ENCODE data around the gene FRMD8. TPM values are rescaled to one million over a fixed set of nuclear protein-coding genes. Genes with fewer than 3 reads are reported as not detected.

FRMD8 gene
- polyA plus RNA-seq, 1 donor from 2014 or later: 22.2 TPM

DNA sequence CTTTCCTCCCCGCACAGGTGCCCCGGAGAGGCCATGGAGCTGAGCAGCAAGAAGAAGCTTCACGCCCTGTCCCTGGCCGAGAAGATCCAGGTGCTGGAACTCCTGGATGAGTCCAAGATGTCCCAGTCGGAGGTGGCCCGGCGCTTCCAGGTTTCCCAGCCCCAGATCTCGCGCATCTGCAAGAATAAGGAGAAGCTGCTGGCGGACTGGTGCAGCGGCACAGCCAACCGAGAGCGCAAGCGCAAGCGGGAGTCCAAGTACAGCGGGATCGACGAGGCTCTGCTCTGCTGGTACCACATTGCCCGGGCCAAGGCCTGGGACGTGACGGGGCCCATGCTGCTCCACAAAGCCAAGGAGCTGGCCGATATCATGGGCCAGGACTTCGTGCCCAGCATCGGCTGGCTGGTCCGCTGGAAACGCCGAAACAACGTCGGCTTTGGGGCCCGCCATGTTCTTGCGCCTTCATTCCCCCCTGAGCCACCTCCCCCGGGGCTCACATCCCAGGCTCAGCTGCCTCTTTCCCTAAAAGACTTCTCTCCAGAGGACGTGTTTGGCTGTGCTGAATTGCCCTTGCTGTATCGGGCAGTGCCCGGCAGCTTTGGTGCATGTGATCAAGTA lies 30.6 kb upstream of the FRMD8 start:
- Histone ChIP-seq H3K27ac (ENCODE audit: low read length) (peak overlapping the region; percentile 77), H3K79me2 (replicated peaks; ENCODE audit: insufficient read depth, low read length) (peaks cover 34% of the 10 kb centered on the region), H3K36me3 (ENCODE audit: insufficient read depth, low read length) (peaks cover 6% of the 10 kb centered on the region), H3F3A (ENCODE audit: insufficient read depth, low read length, poor library complexity, severe bottlenecking) (peaks cover 6% of the 10 kb centered on the region), H3K27me3 (ENCODE audit: insufficient read depth, low read depth, low read length) (no peaks in the 10 kb centered on the region), H3K9me2 (ENCODE audit: insufficient read depth, low read length) (no peaks in the 10 kb centered on the region), H3K9me3 (ENCODE audit: low read length) (no peaks in the 10 kb centered on the region), H4K20me1 (ENCODE audit: insufficient read depth) (no peaks in the 10 kb centered on the region), H3K9ac (ENCODE audit: low read length) (peak overlapping the region; percentile 97), H3K4me2 (ENCODE audit: low read length) (peak overlapping the region; percentile 77), H3K4me3 (ENCODE audit: low read length) (peak overlapping the region; percentile 84), H2AFZ (ENCODE audit: low read depth, low read length) (peak overlapping the region; percentile 42)
- TF ChIP-seq RAD21 (conservative IDR thresholded peaks at IDR 0.05) (no peak), EP300 (conservative IDR thresholded peaks at IDR 0.05; ENCODE audit: poor library complexity, severe bottlenecking) (no peak), SMC3 (conservative IDR thresholded peaks at IDR 0.05; ENCODE audit: poor library complexity) (no peak), MXI1 (conservative IDR thresholded peaks at IDR 0.05; ENCODE audit: poor library complexity, severe bottlenecking) (no peak), TAF1 (IDR thresholded peaks at IDR 0.05; ENCODE audit: low read depth) (no peak), POLR2AphosphoS5 (IDR thresholded peaks at IDR 0.05) (no peak), EZH2 (IDR thresholded peaks at IDR 0.05; ENCODE audit: borderline replicate concordance, insufficient read depth, low read length, poor library complexity, severe bottlenecking) (no peak)
- TF ChIP-seq, protein P1, sequence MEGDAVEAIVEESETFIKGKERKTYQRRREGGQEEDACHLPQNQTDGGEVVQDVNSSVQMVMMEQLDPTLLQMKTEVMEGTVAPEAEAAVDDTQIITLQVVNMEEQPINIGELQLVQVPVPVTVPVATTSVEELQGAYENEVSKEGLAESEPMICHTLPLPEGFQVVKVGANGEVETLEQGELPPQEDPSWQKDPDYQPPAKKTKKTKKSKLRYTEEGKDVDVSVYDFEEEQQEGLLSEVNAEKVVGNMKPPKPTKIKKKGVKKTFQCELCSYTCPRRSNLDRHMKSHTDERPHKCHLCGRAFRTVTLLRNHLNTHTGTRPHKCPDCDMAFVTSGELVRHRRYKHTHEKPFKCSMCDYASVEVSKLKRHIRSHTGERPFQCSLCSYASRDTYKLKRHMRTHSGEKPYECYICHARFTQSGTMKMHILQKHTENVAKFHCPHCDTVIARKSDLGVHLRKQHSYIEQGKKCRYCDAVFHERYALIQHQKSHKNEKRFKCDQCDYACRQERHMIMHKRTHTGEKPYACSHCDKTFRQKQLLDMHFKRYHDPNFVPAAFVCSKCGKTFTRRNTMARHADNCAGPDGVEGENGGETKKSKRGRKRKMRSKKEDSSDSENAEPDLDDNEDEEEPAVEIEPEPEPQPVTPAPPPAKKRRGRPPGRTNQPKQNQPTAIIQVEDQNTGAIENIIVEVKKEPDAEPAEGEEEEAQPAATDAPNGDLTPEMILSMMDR (IDR thresholded peaks at IDR 0.05; ENCODE audit: poor library complexity, severe bottlenecking): no peak
- TF ChIP-seq, protein P2, sequence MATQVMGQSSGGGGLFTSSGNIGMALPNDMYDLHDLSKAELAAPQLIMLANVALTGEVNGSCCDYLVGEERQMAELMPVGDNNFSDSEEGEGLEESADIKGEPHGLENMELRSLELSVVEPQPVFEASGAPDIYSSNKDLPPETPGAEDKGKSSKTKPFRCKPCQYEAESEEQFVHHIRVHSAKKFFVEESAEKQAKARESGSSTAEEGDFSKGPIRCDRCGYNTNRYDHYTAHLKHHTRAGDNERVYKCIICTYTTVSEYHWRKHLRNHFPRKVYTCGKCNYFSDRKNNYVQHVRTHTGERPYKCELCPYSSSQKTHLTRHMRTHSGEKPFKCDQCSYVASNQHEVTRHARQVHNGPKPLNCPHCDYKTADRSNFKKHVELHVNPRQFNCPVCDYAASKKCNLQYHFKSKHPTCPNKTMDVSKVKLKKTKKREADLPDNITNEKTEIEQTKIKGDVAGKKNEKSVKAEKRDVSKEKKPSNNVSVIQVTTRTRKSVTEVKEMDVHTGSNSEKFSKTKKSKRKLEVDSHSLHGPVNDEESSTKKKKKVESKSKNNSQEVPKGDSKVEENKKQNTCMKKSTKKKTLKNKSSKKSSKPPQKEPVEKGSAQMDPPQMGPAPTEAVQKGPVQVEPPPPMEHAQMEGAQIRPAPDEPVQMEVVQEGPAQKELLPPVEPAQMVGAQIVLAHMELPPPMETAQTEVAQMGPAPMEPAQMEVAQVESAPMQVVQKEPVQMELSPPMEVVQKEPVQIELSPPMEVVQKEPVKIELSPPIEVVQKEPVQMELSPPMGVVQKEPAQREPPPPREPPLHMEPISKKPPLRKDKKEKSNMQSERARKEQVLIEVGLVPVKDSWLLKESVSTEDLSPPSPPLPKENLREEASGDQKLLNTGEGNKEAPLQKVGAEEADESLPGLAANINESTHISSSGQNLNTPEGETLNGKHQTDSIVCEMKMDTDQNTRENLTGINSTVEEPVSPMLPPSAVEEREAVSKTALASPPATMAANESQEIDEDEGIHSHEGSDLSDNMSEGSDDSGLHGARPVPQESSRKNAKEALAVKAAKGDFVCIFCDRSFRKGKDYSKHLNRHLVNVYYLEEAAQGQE (IDR thresholded peaks at IDR 0.05; ENCODE audit: borderline replicate concordance): no peak

DNA sequence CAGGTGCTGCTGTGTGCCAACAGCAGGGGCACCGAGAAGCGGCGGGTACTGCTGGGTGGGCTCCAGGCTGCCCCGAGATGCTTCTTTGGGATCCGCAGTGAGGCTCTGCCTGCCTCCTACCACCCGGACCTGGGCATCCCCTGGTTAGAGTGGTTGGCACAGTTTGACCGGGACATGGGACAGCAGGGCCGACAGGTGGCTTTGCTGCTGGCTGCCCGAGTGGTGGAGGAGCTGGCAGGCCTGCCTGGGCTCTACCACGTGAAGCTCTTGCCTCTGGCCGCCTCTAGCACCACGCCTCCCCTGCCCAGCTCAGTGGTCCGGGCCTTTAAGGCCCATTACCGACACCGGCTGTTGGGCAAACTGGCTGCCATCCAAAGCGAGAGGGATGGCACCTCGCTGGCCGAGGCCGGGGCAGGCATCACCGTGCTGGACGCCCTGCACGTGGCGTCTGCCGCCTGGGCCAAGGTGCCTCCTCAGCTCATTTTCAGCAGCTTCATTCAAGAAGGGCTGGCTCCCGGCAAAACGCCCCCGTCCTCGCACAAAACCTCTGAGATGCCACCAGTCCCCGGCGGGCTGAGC lies 30.0 kb upstream of the FRMD8 start:
- Histone ChIP-seq H3K27me3 (ENCODE audit: insufficient read depth, low read depth, low read length) (no peaks in the 10 kb centered on the region), H3K9ac (ENCODE audit: low read length) (no peak overlapping the region), H3K9me3 (ENCODE audit: low read length) (no peaks in the 10 kb centered on the region), H3K27ac (ENCODE audit: low read length) (no peak overlapping the region), H4K20me1 (ENCODE audit: insufficient read depth) (no peaks in the 10 kb centered on the region), H3K9me2 (ENCODE audit: insufficient read depth, low read length) (no peaks in the 10 kb centered on the region), H3F3A (ENCODE audit: insufficient read depth, low read length, poor library complexity, severe bottlenecking) (peaks cover 6% of the 10 kb centered on the region), H3K4me2 (ENCODE audit: low read length) (no peak overlapping the region), H2AFZ (ENCODE audit: low read depth, low read length) (no peak overlapping the region), H3K36me3 (ENCODE audit: insufficient read depth, low read length) (peaks cover 6% of the 10 kb centered on the region), H3K4me3 (ENCODE audit: low read length) (peak overlapping the region; percentile 84), H3K79me2 (replicated peaks; ENCODE audit: insufficient read depth, low read length) (peaks cover 34% of the 10 kb centered on the region)
- TF ChIP-seq, protein P2 (IDR thresholded peaks at IDR 0.05; ENCODE audit: borderline replicate concordance): no peak
- no peak for TF ChIP-seq MXI1 (conservative IDR thresholded peaks at IDR 0.05; ENCODE audit: poor library complexity, severe bottlenecking)
- TF ChIP-seq EP300 (conservative IDR thresholded peaks at IDR 0.05; ENCODE audit: poor library complexity, severe bottlenecking): no peak

All from neural cell (in vitro differentiated cells).